SK-N-SH (cell line): ENCODE measurements around the gene CLCN2. TPM values are rescaled to one million over a fixed set of nuclear protein-coding genes. Genes with fewer than 3 reads are reported as not detected.

ENCODE experiments used
- CTCF ChIA-PET: fragments of 300-600, 350-600 bp; formaldehyde crosslinking; extraction: SDS; loops from one replicate; lab custom pipeline; 2021; lab: Yijun Ruan, JAX
- POLR2A ChIA-PET: fragments of 350-600 bp; sonication (Branson Sonifier 250); formaldehyde crosslinking; extraction: SDS; loops from one replicate; lab custom pipeline; 2020; ENCODE audit warnings: antibody characterized with exemption, inconsistent platforms; lab: Yijun Ruan, JAX
- DNase-seq: peaks from one replicate; pipeline ENCODE4 v3.0.0; 2012
- H2AFZ ChIP-seq: fragments of 200-600 bp; sonication (generic); 2 replicates; pipeline ENCODE4 v1.8.1; 2016; ENCODE audit warnings: antibody characterized with exemption, mild to moderate bottlenecking, low read depth
- H3F3A ChIP-seq: fragments of 200-600 bp; sonication (generic); replicated peaks from 2 replicates; pipeline ENCODE3; 2016; ENCODE audit warnings: antibody characterized with exemption, mild to moderate bottlenecking; ENCODE audit not compliant: insufficient read depth
- H3K27ac ChIP-seq, 2 experiments: fragments of 200-500 bp in 1 of 2; fragments of 200-600 bp in 1 of 2; sonication (Bioruptor generic) in 1 of 2; sonication (generic), shearing (Covaris generic) in 1 of 2; 2 replicates each; pipeline versions ENCODE4 v1.5.1 to v1.6.1; 2014 to 2016; ENCODE audit warnings: low read depth in 2 of 2, inconsistent platforms in 1 of 2, low read length in 1 of 2, mild to moderate bottlenecking in 1 of 2, mixed read lengths in 1 of 2
- H3K27me3 ChIP-seq: fragments of 200-600 bp; sonication (generic), shearing (Covaris generic); 2 replicates; pipeline ENCODE4 v1.6.1; 2016; ENCODE audit warnings: mixed run types; ENCODE audit not compliant: insufficient read depth
- H3K36me3 ChIP-seq, 2 experiments: fragments of 200-500 bp in 1 of 2; fragments of 200-600 bp in 1 of 2; sonication (Bioruptor generic) in 1 of 2; sonication (generic) in 1 of 2; replicated peaks in 1 of 2; 2 replicates each; pipeline versions ENCODE3 to v1.5.1; 2014 to 2016; ENCODE audit warnings: low read length in 1 of 2, mild to moderate bottlenecking in 1 of 2; ENCODE audit not compliant: insufficient read depth in 2 of 2, control insufficient read depth in 1 of 2
- H3K4me1 ChIP-seq, 2 experiments: fragments of 200-500 bp in 1 of 2; fragments of 200-600 bp in 1 of 2; sonication (Bioruptor generic) in 1 of 2; sonication (generic), shearing (Covaris generic) in 1 of 2; 2 replicates each; pipeline versions ENCODE4 v1.5.1 to v1.6.1; 2014 to 2016; ENCODE audit warnings: low read depth in 1 of 2, low read length in 1 of 2, mixed run types in 1 of 2; ENCODE audit not compliant: insufficient read depth in 2 of 2, control insufficient read depth in 1 of 2
- H3K4me2 ChIP-seq: fragments of 200-600 bp; sonication (generic), shearing (Covaris generic); 2 replicates; pipeline ENCODE4 v1.6.1; 2017; ENCODE audit warnings: mixed run types
- H3K4me3 ChIP-seq, 2 experiments: fragments of 200-500 bp in 1 of 2; fragments of 200-600 bp in 1 of 2; sonication (Bioruptor generic) in 1 of 2; sonication (generic), shearing (Covaris generic) in 1 of 2; 2 replicates each; pipeline versions ENCODE4 v1.5.1 to v1.8.1; 2014 to 2016; ENCODE audit warnings: low read depth in 2 of 2, inconsistent platforms in 1 of 2, low read length in 1 of 2, mild to moderate bottlenecking in 1 of 2, mixed read lengths in 1 of 2, moderate library complexity in 1 of 2
- H3K79me2 ChIP-seq: fragments of 200-600 bp; sonication (generic); 2 replicates; pipeline ENCODE4 v1.8.1; 2017; ENCODE audit warnings: mild to moderate bottlenecking; ENCODE audit not compliant: insufficient read depth
- H3K9ac ChIP-seq: fragments of 200-600 bp; sonication (generic); 2 replicates; pipeline ENCODE4 v1.6.1; 2017; ENCODE audit warnings: mixed run types
- H3K9me2 ChIP-seq: fragments of 200-600 bp; sonication (generic); 2 replicates; pipeline ENCODE4 v1.6.1; 2017; ENCODE audit warnings: mixed run types
- H3K9me3 ChIP-seq: fragments of 200-600 bp; sonication (generic); 2 replicates; pipeline ENCODE4 v1.6.1; 2017; ENCODE audit warnings: mixed run types, mild to moderate bottlenecking, moderate library complexity
- H4K20me1 ChIP-seq: fragments of 200-600 bp; sonication (generic); 2 replicates; pipeline ENCODE4 v1.6.1; 2017; ENCODE audit warnings: mild to moderate bottlenecking, mixed run types; ENCODE audit not compliant: insufficient read depth
- CTCF ChIP-seq: fragments of 200-600 bp; sonication (generic); IDR thresholded peaks from 2 replicates; pipeline ENCODE4 v1.6.1; 2017; ENCODE audit warnings: antibody characterized with exemption, mild to moderate bottlenecking, moderate library complexity
- ELF1 ChIP-seq: IDR thresholded peaks from 2 replicates; pipeline ENCODE4 v1.4.0; 2012
- FOXJ3 ChIP-seq: sonication (generic); formaldehyde crosslinking; IDR thresholded peaks from 2 replicates; pipeline ENCODE4 v1.5.1; 2020; ENCODE audit warnings: mild to moderate bottlenecking, missing genetic modification reagents
- JUND ChIP-seq: IDR thresholded peaks from 2 replicates; pipeline ENCODE4 v1.4.0; 2012
- MAX ChIP-seq: IDR thresholded peaks from 2 replicates; pipeline ENCODE4 v1.4.0; 2012; ENCODE audit warnings: low read depth
- MXI1 ChIP-seq: IDR thresholded peaks from 2 replicates; pipeline ENCODE4 v1.6.1; 2012; ENCODE audit warnings: mild to moderate bottlenecking, low read depth, low read length, improper control_type of control experiment
- NRF1 ChIP-seq: IDR thresholded peaks from 2 replicates; pipeline ENCODE4 v1.6.1; 2012; ENCODE audit warnings: low read depth, mild to moderate bottlenecking, low read length
- PBX3 ChIP-seq: IDR thresholded peaks from 2 replicates; pipeline ENCODE4; 2012
- POLR2AphosphoS5 ChIP-seq: IDR thresholded peaks from 2 replicates; pipeline ENCODE4 v1.6.1; 2012; ENCODE audit warnings: low read depth, low read length
- SIN3A ChIP-seq: IDR thresholded peaks from 2 replicates; pipeline ENCODE4 v1.6.1; 2012; ENCODE audit warnings: low read depth, mild to moderate bottlenecking, low read length, moderate library complexity, borderline replicate concordance
- TEAD4 ChIP-seq: IDR thresholded peaks from 2 replicates; pipeline ENCODE4 v1.4.0; 2012; ENCODE audit warnings: mild to moderate bottlenecking, borderline replicate concordance; ENCODE audit not compliant: insufficient read depth
- YY1 ChIP-seq: IDR thresholded peaks from 2 replicates; pipeline ENCODE4 v1.4.0; 2012; ENCODE audit warnings: low read depth, mild to moderate bottlenecking
- ZBTB33 ChIP-seq: IDR thresholded peaks from 2 replicates; pipeline ENCODE4 v1.4.0; 2012; ENCODE audit warnings: low read depth, borderline replicate concordance
- WGBS: methylation state at CpG from one replicate; pipeline ENCODE4 v1.1.6; 2017; ENCODE audit warnings: low lambda C conversion rate; 5-methylcytosine and 5-hydroxymethylcytosine counted together
- polyA plus RNA-seq, 3 experiments: library from polyadenylated mRNA; depleted of rRNA; stranded (reverse); fragments of >200 nt; gene quantifications; 2 replicates each; pipeline ENCODE4 v1.2.3, GENCODE V29; 2012

Gene CLCN2
- polyA plus RNA-seq, 1 of the 3 experiments (the other 2 are of a cell fraction): 9.1 TPM

- WGBS: 86% methylated on average over 19 of the region's 37 CpGs
- POLR2A ChIA-PET: no interaction called here
Measured at GRCh38 chr3:184386047-184386806, 24.8 kb upstream of the CLCN2 start.

More at GRCh38 chr3:184386047-184386806, 24.8 kb upstream of the CLCN2 start:
- Histone ChIP-seq H3K4me1 (no peaks in the 10 kb centered on the region; a peak in 1 of 4 replicates), H3F3A (no peaks in the 10 kb centered on the region), H3K9me2 (no peaks in the 10 kb centered on the region)
- TF ChIP-seq TEAD4: no peak
- no peak for TF ChIP-seq CTCF
- no peak for TF ChIP-seq YY1
- no peak for TF ChIP-seq ZBTB33
- no peak for TF ChIP-seq FOXJ3 (CRISPR knock-in tag)
- no peak for TF ChIP-seq MAX
- no peak for TF ChIP-seq NRF1
- no peak for TF ChIP-seq SIN3A
- no peak for TF ChIP-seq JUND
- TF ChIP-seq ELF1: no peak
- TF ChIP-seq MXI1: no peak
- TF ChIP-seq POLR2AphosphoS5: no peak
- no peak for TF ChIP-seq PBX3
- TF ChIP-seq, all 33 proteins: peak for 0
- H2AFZ ChIP-seq: no peak overlapping the region
- CTCF ChIA-PET: interaction anchor here (1.3 to 3.8 kb wide), 3 partner anchors 15 to 157 kb away, joined by 4 to 16 read pairs (median 5); no protein-coding TSS in a partner anchor
- no peaks in the 10 kb centered on the region for H3K27me3 ChIP-seq
- H3K4me2 ChIP-seq: no peak overlapping the region
- no peaks in the 10 kb centered on the region for H3K9me3 ChIP-seq
- no peaks in the 10 kb centered on the region for H3K79me2 ChIP-seq
- no peak overlapping the region for H3K27ac ChIP-seq
- no peaks in the 10 kb centered on the region for H3K36me3 ChIP-seq
- no peak for DNase-seq
- H3K4me3 ChIP-seq: no peak overlapping the region
- no peak overlapping the region for H3K9ac ChIP-seq
- H4K20me1 ChIP-seq: no peaks in the 10 kb centered on the region
